Keratinocyte (primary cell): ENCODE data around the gene PPP1R7.

Experiments
- CTCF ChIP-seq, 3 experiments: IDR thresholded peaks in 1 of 3; conservative IDR thresholded peaks in 1 of 3; optimal IDR thresholded peaks in 1 of 3; 2 replicates in 2 of 3; 3 replicates in 1 of 3; pipeline versions ENCODE3 to v1.5.1; 2011; ENCODE audit warnings: low read length in 3 of 3, mild to moderate bottlenecking in 3 of 3, moderate library complexity in 2 of 3, control low read depth in 1 of 3, inconsistent platforms in 1 of 3; ENCODE audit not compliant: insufficient read depth in 2 of 3; ENCODE audit errors: extremely low read depth in 1 of 3
- EZH2 ChIP-seq: IDR thresholded peaks from one replicate; pipeline ENCODE4 v1.6.1; 2012; ENCODE audit warnings: inconsistent platforms, mild to moderate bottlenecking, low read length, moderate library complexity

DNA sequence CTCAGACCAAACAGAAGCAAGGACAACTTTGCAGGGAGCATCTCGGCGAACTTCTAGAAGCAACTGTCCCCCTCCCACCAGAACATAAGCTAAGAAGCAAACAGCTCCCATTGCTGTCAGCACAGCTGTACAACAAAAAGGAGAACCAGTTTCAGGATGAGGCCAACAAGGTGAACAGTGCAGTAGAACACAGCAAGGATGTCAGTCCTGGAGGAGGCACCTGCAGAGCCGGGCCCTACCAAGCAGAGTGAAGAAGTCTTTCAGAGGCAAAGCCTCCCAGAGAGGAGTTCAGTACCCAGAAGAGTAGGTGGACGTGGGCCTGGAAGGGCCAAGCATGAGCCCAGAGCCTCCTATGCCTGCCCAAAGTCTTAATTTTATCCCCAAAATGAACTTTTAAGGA, 2.0 kb upstream of the PPP1R7 start:
- TF ChIP-seq CTCF (optimal IDR thresholded peaks at IDR 0.05 in 1 of 3, IDR thresholded peaks at IDR 0.05 in 1 of 3, conservative IDR thresholded peaks at IDR 0.05 in 1 of 3; ENCODE audit: extremely low read depth in 1 of 3, insufficient read depth in 2 of 3, low read length in 3 of 3) = no peak
- TF ChIP-seq EZH2 = no peak
